ACC112 (cell line): ENCODE data around the gene GFY.
A peak's percentile ranks its signal among the peaks of the same experiment; 100 is the strongest.

Experiments
- H2AFZ ChIP-seq: fragments of 200-600 bp; sonication (generic); one replicate; pipeline ENCODE4 v1.6.0; 2017; ENCODE audit warnings: antibody characterized with exemption, low read length; ENCODE audit not compliant: unreplicated experiment
- H3K27ac ChIP-seq: fragments of 200-600 bp; sonication (generic); 2 replicates; pipeline ENCODE4 v1.5.1; 2014; ENCODE audit warnings: low read depth, mild to moderate bottlenecking, antibody characterized with exemption, low read length, moderate library complexity
- H3K27me3 ChIP-seq: fragments of 200-600 bp; sonication (generic); 2 replicates; pipeline ENCODE4 v1.6.1; 2014; ENCODE audit warnings: mild to moderate bottlenecking, antibody characterized with exemption, low read length, moderate library complexity, mixed read lengths; ENCODE audit not compliant: insufficient read depth
- H3K36me3 ChIP-seq: fragments of 200-600 bp; sonication (generic); 2 replicates; pipeline ENCODE4 v1.6.1; 2016; ENCODE audit warnings: mild to moderate bottlenecking, antibody characterized with exemption, low read length, moderate library complexity, mixed read lengths; ENCODE audit not compliant: insufficient read depth
- H3K4me1 ChIP-seq: fragments of 200-600 bp; sonication (generic); one replicate; pipeline ENCODE4 v1.6.1; 2016; ENCODE audit warnings: low read length, mixed read lengths; ENCODE audit not compliant: insufficient read depth, unreplicated experiment, control insufficient read depth
- H3K4me3 ChIP-seq: fragments of 200-600 bp; sonication (generic); 2 replicates; pipeline ENCODE4 v1.5.1; 2014; ENCODE audit warnings: mild to moderate bottlenecking, low read depth, low read length
- H3K79me2 ChIP-seq: fragments of 200-600 bp; sonication (generic); one replicate; pipeline ENCODE4 v1.6.0; 2016; ENCODE audit warnings: low read length; ENCODE audit not compliant: control insufficient read depth, unreplicated experiment, insufficient read depth

The GFY gene

GRCh38 chr19:49447485-49448431, 22.6 kb downstream of the GFY start:
- Histone ChIP-seq H3K27ac (no peak overlapping the region), H3K79me2 (peaks cover 8% of the 10 kb centered on the region), H2AFZ (no peak overlapping the region), H3K4me3 (no peak overlapping the region), H3K4me1 (peaks cover 3% of the 10 kb centered on the region), H3K27me3 (no peaks in the 10 kb centered on the region), H3K36me3 (no peaks in the 10 kb centered on the region)

GRCh38 chr19:49448432-49448786, 23.2 kb downstream of the GFY start:
- no peak overlapping the region for H3K27ac ChIP-seq
- peaks cover 3% of the 10 kb centered on the region for H3K4me1 ChIP-seq

DNA sequence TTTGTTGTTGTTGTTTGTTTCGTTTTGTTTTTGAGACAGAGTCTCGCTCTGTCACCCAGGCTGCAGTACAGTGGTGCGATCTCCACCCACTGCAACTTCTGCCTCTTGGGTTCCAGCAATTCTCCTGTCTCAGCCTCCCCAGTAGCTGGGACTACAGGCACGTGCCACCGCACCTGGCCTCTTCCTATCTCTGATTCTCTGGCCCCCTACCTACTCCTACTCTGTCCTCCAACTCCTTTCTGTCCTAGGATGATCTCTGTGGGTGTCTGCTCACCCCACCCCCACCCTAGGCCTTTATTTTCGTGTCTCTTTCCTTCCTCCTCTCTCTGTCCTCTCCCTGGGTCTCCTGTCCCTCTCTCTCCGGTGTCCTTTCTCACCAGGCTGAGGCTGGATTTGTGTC, 25.2 kb downstream of the GFY start:
- no peaks in the 10 kb centered on the region for H3K36me3 ChIP-seq
- H3K27me3 ChIP-seq = no peaks in the 10 kb centered on the region
- H3K27ac ChIP-seq = no peak overlapping the region
- peaks cover 3% of the 10 kb centered on the region for H3K4me1 ChIP-seq
- no peak overlapping the region for H2AFZ ChIP-seq
- peaks cover 14% of the 10 kb centered on the region for H3K79me2 ChIP-seq
- H3K4me3 ChIP-seq = peak overlapping the region; percentile 80

More at GRCh38 chr19:49448432-49448786, 23.2 kb downstream of the GFY start:
- Histone ChIP-seq H2AFZ (no peak overlapping the region), H3K4me3 (no peak overlapping the region), H3K79me2 (peaks cover 8% of the 10 kb centered on the region), H3K36me3 (no peaks in the 10 kb centered on the region), H3K27me3 (no peaks in the 10 kb centered on the region)

GRCh38 chr19:49451430-49452181, 26.4 kb downstream of the GFY start, which contains the start of gene PIH1D1:
PIH1D1 (minus strand) TSS chr19:49451814; CDS start chr19:49451574, 240 bp downstream.
- Histone ChIP-seq H3K79me2 (peaks cover 14% of the 10 kb centered on the region), H3K27me3 (no peaks in the 10 kb centered on the region), H3K4me1 (peaks cover 3% of the 10 kb centered on the region), H3K36me3 (no peaks in the 10 kb centered on the region), H3K27ac (peak within 1 kb of the TSS; percentile 98), H3K4me3 (peak within 1 kb of the TSS; percentile 99), H2AFZ (no peak within 1 kb of the TSS)

- Histone ChIP-seq H3K4me1 (peaks cover 3% of the 10 kb centered on the region), H3K27me3 (no peaks in the 10 kb centered on the region), H3K79me2 (peaks cover 14% of the 10 kb centered on the region), H3K36me3 (no peaks in the 10 kb centered on the region), H3K4me3 (peak within 1 kb of the TSS; percentile 99), H3K27ac (peak within 1 kb of the TSS; percentile 98), H2AFZ (peak within 1 kb of the TSS; percentile 83)
Observed at GRCh38 chr19:49453013-49453756, 28.0 kb downstream of the GFY start, which contains the start of gene ALDH16A1. ALDH16A1 (plus strand) TSS chr19:49453225; CDS start chr19:49453332, 107 bp downstream.

GRCh38 chr19:49453757-49454240, 28.6 kb downstream of the GFY start:
- H3K27ac ChIP-seq = peak overlapping the region; percentile 98
- peak overlapping the region; percentile 99 for H3K4me3 ChIP-seq

GRCh38 chr19:49455773-49456172, 30.6 kb downstream of the GFY start:
- Histone ChIP-seq H3K4me3 (no peak overlapping the region), H3K4me1 (no peaks in the 10 kb centered on the region), H3K27me3 (no peaks in the 10 kb centered on the region), H2AFZ (no peak overlapping the region), H3K79me2 (peaks cover 7% of the 10 kb centered on the region), H3K36me3 (no peaks in the 10 kb centered on the region), H3K27ac (peak overlapping the region; percentile 60)

More at GRCh38 chr19:49453757-49454240, 28.6 kb downstream of the GFY start:
- H3K4me1 ChIP-seq = peaks cover 3% of the 10 kb centered on the region
- no peak overlapping the region for H2AFZ ChIP-seq
- H3K79me2 ChIP-seq = peaks cover 14% of the 10 kb centered on the region
- H3K27me3 ChIP-seq = no peaks in the 10 kb centered on the region
- no peaks in the 10 kb centered on the region for H3K36me3 ChIP-seq

- no peaks in the 10 kb centered on the region for H3K4me1 ChIP-seq
- no peaks in the 10 kb centered on the region for H3K27me3 ChIP-seq
- no peaks in the 10 kb centered on the region for H3K36me3 ChIP-seq
- H3K4me3 ChIP-seq = no peak overlapping the region
- H3K79me2 ChIP-seq = peaks cover 6% of the 10 kb centered on the region
- H3K27ac ChIP-seq = peak overlapping the region; percentile 60
- H2AFZ ChIP-seq = no peak overlapping the region
Observed at GRCh38 chr19:49456326-49456725, 31.1 kb downstream of the GFY start.

GRCh38 chr19:49458567-49458903, 33.3 kb downstream of the GFY start:
- H3K27ac ChIP-seq = no peak overlapping the region
- no peak overlapping the region for H3K4me3 ChIP-seq
- no peaks in the 10 kb centered on the region for H3K36me3 ChIP-seq

DNA sequence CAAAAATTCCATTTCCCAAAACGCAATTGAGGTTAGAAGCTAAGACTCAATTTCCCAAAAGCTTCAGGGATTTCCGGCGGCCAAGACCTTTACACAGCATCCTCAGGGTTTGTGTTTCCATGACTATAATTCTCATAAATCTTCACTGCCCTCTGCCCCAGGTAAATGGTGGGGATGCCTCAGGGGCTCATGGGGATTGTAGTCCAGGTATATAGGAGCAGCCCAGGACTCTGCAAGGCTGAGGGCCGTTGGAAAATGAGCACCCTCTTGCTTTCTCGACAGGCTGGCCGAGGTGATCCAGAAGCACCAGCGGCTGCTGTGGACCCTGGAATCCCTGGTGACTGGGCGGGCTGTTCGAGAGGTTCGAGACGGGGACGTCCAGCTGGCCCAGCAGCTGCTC, 34.2 kb downstream of the GFY start:
- H3K27me3 ChIP-seq = no peaks in the 10 kb centered on the region
- no peak overlapping the region for H3K4me3 ChIP-seq
- H3K79me2 ChIP-seq = peaks cover 3% of the 10 kb centered on the region
- no peak overlapping the region for H3K27ac ChIP-seq
- H2AFZ ChIP-seq = no peak overlapping the region
- H3K36me3 ChIP-seq = no peaks in the 10 kb centered on the region
- no peaks in the 10 kb centered on the region for H3K4me1 ChIP-seq

More at GRCh38 chr19:49458567-49458903, 33.3 kb downstream of the GFY start:
- Histone ChIP-seq H3K79me2 (peaks cover 6% of the 10 kb centered on the region), H2AFZ (no peak overlapping the region), H3K4me1 (no peaks in the 10 kb centered on the region), H3K27me3 (no peaks in the 10 kb centered on the region)
